Stomach (tissue), 9 donors: Measurements from ENCODE around the gene MIS18BP1. TPM values are rescaled to one million over a fixed set of nuclear protein-coding genes. Genes with fewer than 3 reads are reported as not detected.

Experiments used
- DNase-seq, 2 donors: peaks; one replicate each; pipeline versions ENCODE4 v3.0.0 to v3.0.0-alpha.2; 2013 to 2019
- H3K27ac ChIP-seq, 5 donors: fragments of 200-600 bp in 4 of 5; sonication (generic) in 4 of 5; one replicate each; pipeline ENCODE4 v1.5.1; 2013 to 2019; ENCODE audit warnings: mild to moderate bottlenecking in 1 of 5, moderate library complexity in 1 of 5
- H3K27me3 ChIP-seq, 3 donors: fragments of 200-600 bp; sonication (generic); one replicate each; pipeline ENCODE4 v1.5.1; 2017 to 2019; ENCODE audit warnings: mixed run types in 1 of 3
- H3K36me3 ChIP-seq, 4 donors: fragments of 200-600 bp; sonication (generic); 1 replicate in 3 of 4; 2 replicates in 1 of 4; pipeline ENCODE4 v1.5.1; 2016 to 2019
- H3K4me1 ChIP-seq, 4 donors: fragments of 200-600 bp; sonication (generic); one replicate each; pipeline ENCODE4 v1.5.1; 2016 to 2019
- H3K4me3 ChIP-seq, 4 donors: fragments of 200-600 bp; sonication (generic) in 3 of 4; one replicate each; pipeline ENCODE4 v1.5.1; 2016 to 2019; ENCODE audit warnings: mild to moderate bottlenecking in 1 of 4
- H3K9me3 ChIP-seq, 4 donors: fragments of 200-600 bp; sonication (generic); one replicate each; pipeline ENCODE4 v1.5.1; 2016 to 2019
- CTCF ChIP-seq, 7 experiments: fragments of 450-650 bp in 4 of 7; fragments of 200-600 bp in 3 of 7; sonication (generic) in 3 of 7; IDR thresholded peaks; one replicate each; pipeline ENCODE4 v1.5.1; 2016 to 2019; ENCODE audit warnings: antibody characterized with exemption in 7 of 7, control low read depth in 2 of 7, mild to moderate bottlenecking in 1 of 7
- EP300 ChIP-seq: sonication (generic); formaldehyde crosslinking; IDR thresholded peaks from one replicate; pipeline ENCODE4 v1.6.1; 2017; ENCODE audit warnings: antibody characterized with exemption
- POLR2A ChIP-seq, 4 donors: fragments of 450-650 bp; IDR thresholded peaks; one replicate each; pipeline ENCODE4 v1.6.1; 2016; ENCODE audit warnings: antibody characterized with exemption in 4 of 4, control low read depth in 2 of 4, mild to moderate bottlenecking in 1 of 4, moderate library complexity in 1 of 4
- POLR2AphosphoS5 ChIP-seq, 3 donors: sonication (generic); formaldehyde crosslinking; IDR thresholded peaks; one replicate each; pipeline ENCODE4 v1.6.1; 2016; ENCODE audit warnings: antibody characterized with exemption in 3 of 3
- WGBS, 5 donors: extraction: QIAGEN DNeasy Blood & Tissue Kit in 3 of 5; methylation state at CpG; one replicate each; pipeline versions ENCODE4 v1.1.5 to v1.1.7; 2013 to 2018; 5-methylcytosine and 5-hydroxymethylcytosine counted together
- intact Hi-C: fragments of 100-400 bp; cut with DNase I; formaldehyde crosslinking; loops from one replicate; pipeline ENCODE4 v1.15.1; 2023; ENCODE audit warnings: low total_unique reads
- polyA plus RNA-seq, 3 donors: library from polyadenylated mRNA; stranded (reverse); fragments of 200-250 nt; gene quantifications; one replicate each; pipeline ENCODE4 v1.2.3, GENCODE V29; 2013
- total RNA-seq, 5 donors: library from RNA; depleted of rRNA; stranded (reverse); fragments of >200 nt; gene quantifications; one replicate each; pipeline versions ENCODE4 v1.1.0 to v1.2.3, GENCODE V29; 2014 to 2016
- donor health status: healthy with polysubstance abuse.
- donor health status: Bipolar disorder and iron deficiency.
- donor health status: healthy.

The MIS18BP1 gene
- total and polyA plus RNA-seq, 8 donors = 4.4 to 67.7 (median 13.2) TPM

GRCh38 chr14:45270031-45270430, 17.0 kb upstream of the MIS18BP1 start:
- intact Hi-C loops = loop anchor here (10.0 kb wide), 1 partner anchor 355 kb away; no protein-coding TSS in a partner anchor
- 57 to 89% (median 69%) methylated on average over 1 of the region's 1 CpG for WGBS, 5 donors
- H3K4me1 ChIP-seq = peaks cover 0 to 7% (median 0%) of the 10 kb centered on the region in 4 donors
- no peak overlapping the region for H3K27ac ChIP-seq
- no peaks in the 10 kb centered on the region for H3K27me3 ChIP-seq
- H3K4me3 ChIP-seq = no peak overlapping the region
- no peaks in the 10 kb centered on the region for H3K9me3 ChIP-seq
- peak in 1 of 2 donors; percentile 20 for DNase-seq
- no peaks in the 10 kb centered on the region for H3K36me3 ChIP-seq
- TF ChIP-seq POLR2A (IDR thresholded peaks at IDR 0.05) = no peak
- TF ChIP-seq EP300 = no peak
- TF ChIP-seq POLR2AphosphoS5 (IDR thresholded peaks at IDR 0.05) = no peak
- TF ChIP-seq CTCF (IDR thresholded peaks at IDR 0.05) = no peak

- intact Hi-C loops = loop anchor here (10.0 kb wide), 1 partner anchor 132 kb away; the partner anchor contains the start of genes FANCM and FKBP3
- H3K4me3 ChIP-seq = no peak overlapping the region
- no peaks in the 10 kb centered on the region for H3K27me3 ChIP-seq
- no peak for TF ChIP-seq CTCF (IDR thresholded peaks at IDR 0.05)
- TF ChIP-seq POLR2A (IDR thresholded peaks at IDR 0.05) = no peak
- no peak for TF ChIP-seq POLR2AphosphoS5 (IDR thresholded peaks at IDR 0.05)
- no peak for TF ChIP-seq EP300
- peaks cover 0 to 7% (median 0%) of the 10 kb centered on the region in 4 donors for H3K4me1 ChIP-seq
- H3K27ac ChIP-seq = no peak overlapping the region
- no peaks in the 10 kb centered on the region for H3K9me3 ChIP-seq
- H3K36me3 ChIP-seq = no peaks in the 10 kb centered on the region
- no peak for DNase-seq
Observed at GRCh38 chr14:45267071-45267470, 14.1 kb upstream of the MIS18BP1 start.

DNA sequence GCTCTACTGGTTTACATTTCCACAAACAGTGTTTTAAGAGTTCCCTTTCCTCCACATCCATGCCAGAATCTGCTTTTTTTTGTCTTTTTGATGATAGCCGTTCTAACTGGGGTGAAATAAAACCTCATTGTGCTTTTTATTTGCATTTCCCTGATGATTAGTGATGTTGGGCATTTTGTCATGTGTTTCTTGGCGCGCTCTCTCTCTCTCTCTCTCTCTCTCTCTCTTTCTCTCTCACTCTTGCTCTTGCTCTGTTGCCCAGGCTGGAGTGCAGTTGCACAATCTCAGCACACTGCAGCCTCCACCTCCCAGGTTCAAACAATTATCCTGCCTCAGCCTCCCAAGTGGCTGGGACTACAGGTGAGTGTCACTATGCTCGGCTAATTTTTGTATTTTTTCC, 9.6 kb upstream of the MIS18BP1 start:
- Histone ChIP-seq H3K9me3 (peaks cover 5 to 20% (median 14%) of the 10 kb centered on the region in 4 donors), H3K27me3 (no peaks in the 10 kb centered on the region), H3K27ac (no peak overlapping the region), H3K36me3 (no peaks in the 10 kb centered on the region), H3K4me3 (no peak overlapping the region), H3K4me1 (no peaks in the 10 kb centered on the region)
- WGBS, 5 donors = 39 to 67% (median 52%) methylated on average over 4 of the region's 4 CpGs
- intact Hi-C loops = loop anchor here (10.0 kb wide), 1 partner anchor 128 kb away; the partner anchor contains the start of genes FANCM and FKBP3
- TF ChIP-seq POLR2AphosphoS5 (IDR thresholded peaks at IDR 0.05) = no peak
- no peak for TF ChIP-seq EP300
- peak in 1 of 7 experiments; percentile 14 for TF ChIP-seq CTCF (IDR thresholded peaks at IDR 0.05)
- TF ChIP-seq POLR2A (IDR thresholded peaks at IDR 0.05) = no peak
- DNase-seq = peak in 1 of 2 donors; percentile 28

DNA sequence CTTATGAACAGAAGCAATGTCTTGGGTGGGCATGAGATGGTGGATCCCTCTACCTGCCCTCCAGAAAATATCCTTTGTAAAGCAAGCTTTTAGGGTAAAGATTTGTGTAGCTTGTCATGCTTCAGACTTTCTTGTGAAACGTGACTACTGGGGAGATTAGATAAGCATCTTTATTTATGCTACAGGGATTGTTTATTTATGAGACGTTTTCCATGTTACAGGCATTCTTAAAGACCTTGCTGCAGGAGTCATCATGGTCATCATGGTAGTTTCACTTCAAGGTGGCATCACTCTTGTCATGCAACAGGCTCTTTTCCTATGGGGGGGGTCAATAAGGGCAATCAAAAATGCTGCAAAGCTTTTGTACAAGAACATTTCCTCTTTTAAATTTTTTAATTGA, 8.2 kb upstream of the MIS18BP1 start:
- no peak for DNase-seq
- intact Hi-C loops = loop anchor here (10.0 kb wide), 1 partner anchor 126 kb away; the partner anchor contains the start of genes FANCM and FKBP3
- H3K9me3 ChIP-seq = peaks cover 5 to 24% (median 14%) of the 10 kb centered on the region in 4 donors
- H3K36me3 ChIP-seq = no peaks in the 10 kb centered on the region
- H3K4me1 ChIP-seq = no peaks in the 10 kb centered on the region
- 9 to 29% (median 15%) methylated on average over 2 of the region's 2 CpGs for WGBS, 5 donors
- no peaks in the 10 kb centered on the region for H3K27me3 ChIP-seq
- H3K27ac ChIP-seq = no peak overlapping the region
- TF ChIP-seq EP300 (no peak), POLR2A (IDR thresholded peaks at IDR 0.05) (no peak), POLR2AphosphoS5 (IDR thresholded peaks at IDR 0.05) (no peak), CTCF (IDR thresholded peaks at IDR 0.05) (no peak)
- no peak overlapping the region for H3K4me3 ChIP-seq
